GM18498 (cell line): Measurements from ENCODE around the gene ARHGEF2.
A peak's percentile ranks its signal among the peaks of the same experiment; 100 is the strongest.
"Not testable (repeated sequence)": the region's sequence is repeated elsewhere in the genome, so short reads cannot be mapped to it uniquely, and the experiment has no call there.

ENCODE experiments used
- ATAC-seq: cut with Tn5 transposase; IDR thresholded peaks from one replicate; pipeline ENCODE4 v1.9.1; 2021; ENCODE audit warnings: mild to moderate bottlenecking, moderate library complexity; ENCODE audit not compliant: unreplicated experiment

ARHGEF2 gene

DNA sequence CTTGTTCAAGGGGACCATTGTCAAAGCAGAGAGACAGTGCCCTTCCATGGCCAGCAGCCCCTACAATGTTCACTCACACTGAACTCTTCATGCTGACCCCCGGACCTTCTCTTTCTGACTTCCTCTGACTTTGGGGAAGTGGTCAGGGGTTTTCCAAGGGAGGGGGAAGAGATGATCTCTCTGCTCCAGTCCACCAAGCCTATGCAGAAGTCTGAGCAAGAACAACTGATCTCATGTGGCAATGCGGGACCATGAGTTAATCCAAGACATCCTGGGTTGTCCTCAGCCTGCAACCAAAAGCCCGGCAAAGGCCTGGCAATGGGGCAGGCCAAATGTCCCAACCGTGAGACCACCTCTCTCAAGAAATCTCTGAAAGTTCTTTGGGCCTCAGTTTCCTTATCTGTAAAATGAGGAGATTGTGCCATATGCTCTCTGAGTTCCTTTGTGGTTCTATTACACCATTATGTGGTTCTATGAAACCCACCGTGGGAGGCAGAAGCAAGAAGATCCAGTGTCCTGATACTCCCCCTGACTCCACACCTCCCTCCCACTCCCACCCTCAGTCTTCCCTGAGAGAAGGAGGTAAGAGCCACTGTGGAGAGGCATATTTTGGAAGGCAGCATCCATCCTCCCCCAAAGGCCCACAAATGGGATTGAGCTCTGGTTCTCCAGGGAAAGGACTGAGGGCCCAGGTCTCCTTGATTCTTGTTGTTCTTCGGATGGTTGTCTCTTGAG lies 11.8 kb upstream of the ARHGEF2 start:
- no peak for ATAC-seq

DNA sequence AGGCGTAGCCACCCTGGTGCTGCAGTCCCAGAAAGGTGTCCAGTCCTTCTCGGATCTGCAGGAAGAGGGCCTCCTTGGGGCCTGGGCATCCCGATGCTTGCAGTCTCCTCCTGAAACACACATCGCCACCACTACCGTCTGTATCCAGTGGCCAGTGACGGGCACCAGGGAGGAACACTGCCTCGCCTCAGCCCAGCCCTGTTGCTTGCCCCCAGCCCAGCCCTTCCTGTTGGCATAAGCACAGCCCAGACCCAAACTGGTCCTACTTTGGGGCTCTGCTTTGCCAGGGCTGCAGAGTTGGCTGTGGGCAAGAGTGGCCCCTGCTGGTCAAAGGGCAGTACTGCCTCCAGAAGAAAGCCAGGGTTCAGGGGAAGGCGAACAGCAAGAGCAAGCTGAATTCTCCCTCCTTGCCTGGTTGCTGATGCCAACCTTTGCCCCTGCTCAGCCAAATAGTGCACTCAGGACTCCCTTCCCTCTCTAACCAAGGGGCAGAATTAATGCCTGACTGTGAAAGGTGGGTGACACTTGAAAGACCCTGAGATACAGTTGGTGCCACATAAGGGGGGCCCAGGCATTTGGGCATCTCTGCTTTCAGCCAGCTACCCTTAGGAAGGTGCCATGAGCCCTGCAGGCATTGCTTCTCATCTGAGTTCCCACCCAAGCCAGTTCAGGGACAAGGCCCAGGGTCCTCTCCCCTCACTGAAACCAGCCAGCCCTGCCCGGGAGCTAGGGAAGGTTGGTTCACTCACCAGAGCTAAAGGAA lies 11.1 kb upstream of the ARHGEF2 start:
- peak; percentile 75 for ATAC-seq

- ATAC-seq: not testable (repeated sequence)
Measured at GRCh38 chr1:155984903-155985645, 6.7 kb upstream of the ARHGEF2 start.

DNA sequence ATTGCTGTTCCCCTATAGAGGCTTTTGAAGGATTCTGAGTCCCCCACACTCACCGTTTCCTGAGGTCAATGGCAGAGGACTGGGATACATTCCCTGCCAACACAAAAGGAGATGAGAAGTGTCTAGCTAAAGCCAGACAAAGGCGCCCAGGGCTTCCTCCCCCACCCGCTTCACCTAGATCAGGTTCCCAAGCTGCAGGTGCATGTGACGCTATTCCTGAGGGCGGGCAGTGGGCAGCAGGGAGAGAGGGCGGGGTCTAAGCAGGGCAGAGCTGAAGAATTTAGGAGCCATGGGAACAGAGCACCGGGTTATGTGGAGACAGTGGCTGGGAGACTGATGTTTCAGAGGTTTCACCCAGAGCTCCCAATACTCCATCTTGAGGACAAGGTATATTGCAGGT lies 6.0 kb upstream of the ARHGEF2 start:
- ATAC-seq: no peak

- peak; percentile 46 for ATAC-seq
Measured at GRCh38 chr1:155983191-155984024, 5.1 kb upstream of the ARHGEF2 start.

- ATAC-seq: no peak
Measured at GRCh38 chr1:155982106-155982505, 3.8 kb upstream of the ARHGEF2 start.

DNA sequence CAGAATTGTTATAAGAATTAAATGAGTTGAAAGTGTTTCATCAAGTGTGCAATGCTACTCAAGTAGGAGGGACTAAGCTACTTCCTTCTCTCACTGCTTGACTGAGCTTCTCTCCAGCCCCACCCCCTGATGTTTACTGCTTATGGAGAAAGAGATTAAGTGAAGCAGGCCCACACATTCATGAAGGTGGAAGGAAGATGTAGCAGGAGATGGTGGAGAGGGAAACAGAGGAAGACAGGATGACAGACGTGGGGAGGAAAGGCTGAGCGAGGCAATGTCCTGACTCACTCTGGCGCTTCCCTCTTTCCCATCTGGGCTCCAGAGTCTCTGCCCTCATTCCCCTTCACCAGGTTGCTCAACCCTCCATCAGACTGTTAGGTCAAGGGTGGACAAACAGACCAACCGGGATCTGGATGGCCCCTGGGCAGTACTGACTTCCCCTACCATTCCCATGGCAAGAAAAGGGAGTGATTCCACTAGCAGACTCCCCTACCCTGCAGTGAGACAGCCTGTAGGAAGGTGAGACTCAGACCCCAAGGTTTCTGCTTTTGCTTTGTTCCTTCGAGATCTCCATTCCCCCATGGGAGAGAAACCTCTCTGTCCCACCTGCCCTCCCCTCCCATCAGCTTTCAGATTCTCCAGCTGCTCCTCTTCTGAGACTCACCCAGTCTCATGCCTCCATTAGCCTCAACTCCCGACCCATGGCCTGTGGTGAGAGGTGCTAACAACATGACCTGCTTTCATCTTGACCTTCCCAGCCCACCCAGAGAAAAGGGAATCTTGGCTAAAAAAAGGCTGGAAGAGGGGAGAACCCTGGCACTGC lies 3.1 kb upstream of the ARHGEF2 start:
- no peak for ATAC-seq

- ATAC-seq: peak; percentile 34
Measured at GRCh38 chr1:155979597-155980343, 1.4 kb upstream of the ARHGEF2 start.

DNA sequence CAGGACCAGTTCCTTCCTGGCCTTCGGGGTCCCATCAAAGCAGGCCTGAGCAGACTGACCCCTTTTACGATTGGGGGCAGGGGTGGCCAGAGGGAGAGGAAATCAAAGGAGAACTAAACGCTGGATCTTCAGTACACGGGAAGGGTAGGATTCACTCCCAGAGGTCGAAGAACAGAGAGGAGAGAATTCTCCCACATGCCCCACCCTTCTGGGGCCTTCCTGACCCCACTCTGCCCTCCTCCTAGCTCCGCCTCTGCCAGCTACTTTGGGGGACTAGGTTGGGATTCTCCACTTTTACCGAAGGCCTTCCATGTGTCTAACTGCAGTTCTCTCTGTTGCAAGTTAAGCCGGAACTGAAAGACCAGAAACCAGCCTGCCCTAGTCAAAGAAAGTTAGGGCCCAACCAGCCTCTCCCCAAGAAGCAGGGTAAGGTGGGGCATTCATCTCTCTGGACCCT lies 654 bp upstream of the ARHGEF2 start:
- ATAC-seq: no peak

- ATAC-seq: no peak
Measured at GRCh38 chr1:155977690-155978324, 540 bp downstream of the ARHGEF2 start.

DNA sequence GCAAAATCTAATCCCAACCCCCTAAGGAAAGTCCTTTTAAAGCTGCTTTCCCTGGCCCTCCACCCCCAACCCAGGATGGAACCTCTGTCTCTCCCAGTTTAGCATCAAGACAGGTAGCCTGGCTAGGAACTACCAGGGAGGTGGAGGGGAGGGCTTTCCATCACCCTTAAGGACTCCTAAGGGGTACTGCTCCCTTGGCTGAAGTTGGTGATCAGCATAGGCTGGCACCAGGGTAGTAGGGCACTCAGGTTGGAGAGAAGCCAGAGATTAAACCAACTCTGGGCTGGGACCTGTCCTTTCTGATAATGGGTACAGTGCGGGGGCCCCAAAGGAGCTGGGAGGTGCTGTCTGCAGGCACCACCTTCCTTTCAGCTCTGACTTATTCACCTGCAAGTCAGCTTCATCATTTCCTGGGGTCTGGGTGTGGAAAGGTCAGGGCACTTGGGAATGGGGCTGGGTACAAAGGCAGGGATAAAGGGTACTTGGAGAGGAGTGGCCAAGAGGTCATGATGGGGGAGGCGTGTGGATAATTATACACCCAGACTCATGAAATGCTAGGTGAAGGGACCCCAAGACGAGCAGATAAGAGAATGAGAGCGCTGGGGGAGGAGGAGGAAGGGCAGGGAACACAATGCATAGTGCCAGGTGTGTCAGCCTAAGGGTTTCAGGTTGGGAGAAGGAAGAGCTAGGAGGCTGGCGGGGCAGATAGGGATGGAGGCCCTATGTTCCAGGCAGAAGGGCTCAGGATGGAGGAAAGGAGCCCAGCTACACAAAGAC lies 1.2 kb downstream of the ARHGEF2 start:
- ATAC-seq: no peak

DNA sequence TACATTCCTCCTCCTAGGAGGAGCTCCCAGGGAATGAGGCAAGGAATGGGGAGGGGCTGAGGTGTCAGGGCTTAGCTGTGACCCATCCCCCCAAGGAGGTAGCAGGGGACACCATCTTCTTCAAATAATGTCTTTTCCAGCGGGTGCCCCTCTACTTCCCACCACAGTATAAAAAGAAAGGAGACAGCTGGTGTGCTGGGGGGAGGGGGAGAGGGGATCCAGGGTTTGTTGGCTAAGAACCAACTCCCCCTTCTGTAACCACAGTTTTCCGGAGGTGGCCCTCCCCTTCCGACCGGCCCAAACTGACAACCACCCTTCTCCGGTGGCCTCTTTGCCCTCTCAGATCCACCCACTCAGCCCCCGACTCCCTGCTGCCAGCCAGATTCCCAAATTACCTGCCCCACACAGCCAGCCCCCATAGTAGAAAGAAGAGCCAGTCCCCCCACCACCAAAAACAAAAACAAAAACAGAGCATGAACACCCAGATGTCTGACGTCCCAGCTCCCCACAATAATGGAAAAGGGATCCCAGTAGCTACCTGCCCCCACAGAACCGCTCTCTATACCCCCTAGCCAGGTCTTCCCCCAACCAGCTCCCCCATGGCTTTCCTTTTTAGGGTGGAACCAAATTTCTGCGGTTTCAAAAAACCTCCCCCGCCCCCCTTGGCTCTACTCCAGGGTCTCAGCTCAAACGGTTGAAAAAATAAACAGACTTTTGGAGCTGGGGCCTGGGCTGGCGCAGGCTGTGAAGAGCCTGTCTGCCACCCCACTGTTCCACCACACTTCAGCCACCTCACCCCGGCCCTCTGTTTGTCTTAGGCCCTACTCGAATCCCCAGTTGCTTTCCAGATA lies 2.1 kb downstream of the ARHGEF2 start:
- no peak for ATAC-seq

GRCh38 chr1:155975375-155976061 lies 2.8 kb downstream of the ARHGEF2 start:
- no peak for ATAC-seq

DNA sequence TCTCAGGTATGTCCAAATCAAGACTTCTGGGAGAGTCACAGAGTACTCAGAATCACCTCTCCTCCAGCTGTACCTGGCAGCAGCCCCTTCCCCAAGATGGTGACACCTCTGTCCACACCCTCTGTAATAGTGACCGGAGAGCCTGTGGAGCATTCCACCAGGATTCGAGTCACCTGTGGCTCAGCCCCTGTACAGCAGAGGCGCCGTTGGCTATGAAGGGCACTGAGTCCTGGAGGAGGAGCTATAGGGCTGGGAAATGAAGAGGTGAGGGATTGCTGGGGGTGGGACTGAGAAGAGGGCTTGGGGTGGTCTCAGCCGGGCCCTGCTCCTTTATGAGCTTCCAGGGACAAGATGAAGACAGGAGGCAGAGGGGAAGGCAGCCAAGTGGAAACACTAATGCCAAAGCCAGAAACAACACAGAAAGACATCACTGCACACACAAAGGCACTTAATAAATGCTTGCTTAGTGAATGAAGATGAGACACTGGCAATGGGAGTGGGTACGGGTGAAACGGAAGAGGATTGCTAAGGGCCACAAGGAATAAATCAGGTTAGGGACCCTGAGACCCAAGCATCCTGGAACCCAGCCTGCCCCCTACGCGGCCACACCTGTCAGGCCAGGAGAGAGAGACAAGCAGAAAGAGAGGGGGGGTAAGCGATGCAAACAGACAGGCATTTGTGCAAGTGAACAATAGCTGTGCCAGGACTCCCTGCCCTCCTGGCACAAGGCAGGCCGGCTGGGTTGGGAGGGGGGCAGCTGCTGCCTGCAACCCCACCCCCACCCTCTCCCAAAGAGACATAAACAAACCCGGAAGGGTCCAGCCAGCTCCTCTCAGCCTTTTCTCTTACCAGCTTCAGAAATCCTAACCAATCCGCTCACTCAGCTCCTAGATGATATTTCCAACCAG lies 3.9 kb downstream of the ARHGEF2 start:
- no peak for ATAC-seq

- no peak for ATAC-seq
Measured at GRCh38 chr1:155973723-155974122, 4.6 kb downstream of the ARHGEF2 start.
